DOHH2 (cell line): ENCODE results near the gene SLC9B2.

Experiments
- H3F3A ChIP-seq: fragments of 200-600 bp; sonication (generic), shearing (Covaris generic); 2 replicates; pipeline ENCODE4 v1.6.0; 2016; ENCODE audit warnings: antibody characterized with exemption, mild to moderate bottlenecking; ENCODE audit not compliant: control insufficient read depth, insufficient read depth
- H3K27ac ChIP-seq: fragments of 200-600 bp; sonication (generic); 2 replicates; pipeline ENCODE4 v1.5.1; 2014; ENCODE audit warnings: low read depth, mild to moderate bottlenecking, low read length, moderate library complexity
- H3K27me3 ChIP-seq: fragments of 200-600 bp; sonication (generic); 2 replicates; pipeline ENCODE4 v1.6.1; 2014; ENCODE audit warnings: mild to moderate bottlenecking, low read length, mixed read lengths; ENCODE audit not compliant: control insufficient read depth
- H3K36me3 ChIP-seq: fragments of 200-600 bp; sonication (generic); 2 replicates; pipeline ENCODE4 v1.6.1; 2014; ENCODE audit warnings: mild to moderate bottlenecking, low read length, moderate library complexity, mixed read lengths; ENCODE audit not compliant: control insufficient read depth
- H3K4me1 ChIP-seq: fragments of 200-600 bp; sonication (generic); 2 replicates; pipeline ENCODE4 v1.6.1; 2014; ENCODE audit warnings: mild to moderate bottlenecking, low read length, mixed read lengths; ENCODE audit not compliant: control insufficient read depth
- H3K4me2 ChIP-seq: fragments of 200-600 bp; sonication (generic); 2 replicates; pipeline ENCODE4 v1.6.0; 2014; ENCODE audit warnings: mild to moderate bottlenecking, low read length, moderate library complexity
- H3K4me3 ChIP-seq: fragments of 200-600 bp; sonication (generic); 2 replicates; pipeline ENCODE4 v1.5.1; 2014; ENCODE audit warnings: mild to moderate bottlenecking, low read length, mixed read lengths
- H3K79me2 ChIP-seq: fragments of 200-600 bp; sonication (generic); 2 replicates; pipeline ENCODE4 v1.6.1; 2014; ENCODE audit warnings: mild to moderate bottlenecking, low read length, mixed read lengths; ENCODE audit not compliant: control insufficient read depth
- H3K9me2 ChIP-seq: fragments of 200-600 bp; sonication (generic); replicated peaks from 2 replicates; pipeline ENCODE4 v1.6.1; 2014; ENCODE audit warnings: mild to moderate bottlenecking, low read length, mixed read lengths; ENCODE audit not compliant: control insufficient read depth
- H3K9me3 ChIP-seq: fragments of 200-600 bp; sonication (generic); 2 replicates; pipeline ENCODE4 v1.6.1; 2014; ENCODE audit warnings: antibody characterized with exemption, low read length, mixed read lengths; ENCODE audit not compliant: control insufficient read depth, insufficient read depth
- H4K20me1 ChIP-seq: fragments of 200-600 bp; sonication (generic); 2 replicates; pipeline ENCODE4 v1.6.0; 2014; ENCODE audit warnings: low read depth, mild to moderate bottlenecking, antibody characterized with exemption, low read length, moderate library complexity; ENCODE audit not compliant: control insufficient read depth, insufficient read depth
- CTCF ChIP-seq: fragments of 200-600 bp; sonication (generic); IDR thresholded peaks from one replicate; pipeline ENCODE4 v1.5.1; 2014; ENCODE audit warnings: antibody characterized with exemption, mild to moderate bottlenecking, low read depth, low read length; ENCODE audit not compliant: poor library complexity, severe bottlenecking
- EZH2phosphoT487 ChIP-seq: fragments of 200-600 bp; sonication (generic); IDR thresholded peaks from 2 replicates; pipeline ENCODE4 v1.6.1; 2017; ENCODE audit warnings: borderline replicate concordance, mild to moderate bottlenecking, antibody characterized with exemption, low read length, moderate library complexity, mixed read lengths

Gene SLC9B2

GRCh38 chr4:103046416-103047290 lies 29.9 kb downstream of the SLC9B2 start:
- H3K36me3 ChIP-seq: peaks cover 61% of the 10 kb centered on the region
- H3K9me2 ChIP-seq: no peaks in the 10 kb centered on the region
- no peaks in the 10 kb centered on the region for H3K27me3 ChIP-seq

GRCh38 chr4:103044183-103044582 lies 32.4 kb downstream of the SLC9B2 start:
- H3K27me3 ChIP-seq: no peaks in the 10 kb centered on the region
- no peaks in the 10 kb centered on the region for H4K20me1 ChIP-seq
- H3K79me2 ChIP-seq: no peaks in the 10 kb centered on the region
- H3K4me3 ChIP-seq: no peak overlapping the region
- TF ChIP-seq EZH2phosphoT487 (no peak), CTCF (no peak)
- no peak overlapping the region for H3K27ac ChIP-seq
- H3K36me3 ChIP-seq: peaks cover 47% of the 10 kb centered on the region
- no peak overlapping the region for H3K4me2 ChIP-seq
- peaks cover 13% of the 10 kb centered on the region for H3K4me1 ChIP-seq
- H3F3A ChIP-seq: no peaks in the 10 kb centered on the region
- no peaks in the 10 kb centered on the region for H3K9me2 ChIP-seq
- no peaks in the 10 kb centered on the region for H3K9me3 ChIP-seq

More at GRCh38 chr4:103046416-103047290, 29.9 kb downstream of the SLC9B2 start:
- Histone ChIP-seq H3K9me3 (no peaks in the 10 kb centered on the region), H3K27ac (no peak overlapping the region), H3K79me2 (no peaks in the 10 kb centered on the region), H4K20me1 (no peaks in the 10 kb centered on the region), H3K4me3 (no peak overlapping the region), H3K4me2 (peak overlapping the region; percentile 60), H3K4me1 (peaks cover 13% of the 10 kb centered on the region), H3F3A (peaks cover 7% of the 10 kb centered on the region; the same call in 1 of the 2 replicates)
- no peak for TF ChIP-seq EZH2phosphoT487
- peak; percentile 91 for TF ChIP-seq CTCF

GRCh38 chr4:103036169-103036568 lies 40.4 kb downstream of the SLC9B2 start:
- TF ChIP-seq EZH2phosphoT487 (no peak), CTCF (no peak)
- no peaks in the 10 kb centered on the region for H3K9me2 ChIP-seq
- H4K20me1 ChIP-seq: no peaks in the 10 kb centered on the region
- no peak overlapping the region for H3K4me2 ChIP-seq
- no peaks in the 10 kb centered on the region for H3K79me2 ChIP-seq
- H3F3A ChIP-seq: no peaks in the 10 kb centered on the region
- no peaks in the 10 kb centered on the region for H3K27me3 ChIP-seq
- H3K27ac ChIP-seq: no peak overlapping the region
- H3K9me3 ChIP-seq: no peaks in the 10 kb centered on the region
- H3K36me3 ChIP-seq: peaks cover 7% of the 10 kb centered on the region
- no peak overlapping the region for H3K4me3 ChIP-seq
- no peaks in the 10 kb centered on the region for H3K4me1 ChIP-seq
